Loucy (cell line): ENCODE measurements around the gene BCR.

Experiments used
- CTCF ChIP-seq: fragments of 200-600 bp; sonication (generic); conservative IDR thresholded peaks from 2 replicates; pipeline ENCODE4 v1.5.1; 2014; ENCODE audit warnings: mild to moderate bottlenecking, antibody characterized with exemption, low read length
- EZH2phosphoT487 ChIP-seq: fragments of 200-600 bp; IDR thresholded peaks from 2 replicates; pipeline ENCODE4 v1.6.1; 2018; ENCODE audit warnings: antibody characterized with exemption, mild to moderate bottlenecking, moderate library complexity, borderline replicate concordance

- TF ChIP-seq CTCF (no peak), EZH2phosphoT487 (no peak)
Observed at GRCh38 chr22:23225337-23225723, 45.0 kb downstream of the BCR start.
